CD4-positive, alpha-beta T cell treated with Interleukin-17A for 4 hours (primary cell): ENCODE results near the gene SYNDIG1.

Experiments used
- DNase-seq: peaks from one replicate; pipeline ENCODE4 v3.0.0-alpha.2; 2020; ENCODE audit warnings: mixed read lengths

The SYNDIG1 gene

GRCh38 chr20:24473435-24474223, 4.2 kb downstream of the SYNDIG1 start:
- DNase-seq = no peak

GRCh38 chr20:24477831-24478547, 8.6 kb downstream of the SYNDIG1 start:
- DNase-seq = no peak

GRCh38 chr20:24478584-24478983, 9.2 kb downstream of the SYNDIG1 start:
- DNase-seq = no peak

- DNase-seq = no peak
Observed at GRCh38 chr20:24479106-24479505, 9.7 kb downstream of the SYNDIG1 start.

GRCh38 chr20:24479595-24479994, 10.2 kb downstream of the SYNDIG1 start:
- DNase-seq = no peak

GRCh38 chr20:24480509-24480908, 11.1 kb downstream of the SYNDIG1 start:
- DNase-seq = no peak

GRCh38 chr20:24481173-24481572, 11.7 kb downstream of the SYNDIG1 start:
- DNase-seq = no peak

- DNase-seq = no peak
Observed at GRCh38 chr20:24483435-24484080, 14.1 kb downstream of the SYNDIG1 start.

GRCh38 chr20:24484081-24484450, 14.6 kb downstream of the SYNDIG1 start:
- DNase-seq = no peak

GRCh38 chr20:24485981-24486380, 16.6 kb downstream of the SYNDIG1 start:
- no peak for DNase-seq

GRCh38 chr20:24487240-24487639, 17.8 kb downstream of the SYNDIG1 start:
- no peak for DNase-seq

GRCh38 chr20:24487648-24488047, 18.2 kb downstream of the SYNDIG1 start:
- no peak for DNase-seq

GRCh38 chr20:24488064-24488799, 18.8 kb downstream of the SYNDIG1 start:
- no peak for DNase-seq

- DNase-seq = no peak
Observed at GRCh38 chr20:24488800-24489175, 19.4 kb downstream of the SYNDIG1 start.

GRCh38 chr20:24489193-24489592, 19.8 kb downstream of the SYNDIG1 start:
- DNase-seq = no peak

GRCh38 chr20:24489631-24490260, 20.3 kb downstream of the SYNDIG1 start:
- DNase-seq = no peak

GRCh38 chr20:24490598-24490997, 21.2 kb downstream of the SYNDIG1 start:
- DNase-seq = no peak

GRCh38 chr20:24491041-24491756, 21.8 kb downstream of the SYNDIG1 start:
- no peak for DNase-seq

GRCh38 chr20:24492031-24492607, 22.7 kb downstream of the SYNDIG1 start:
- DNase-seq = no peak

GRCh38 chr20:24492698-24493097, 23.3 kb downstream of the SYNDIG1 start:
- DNase-seq = no peak

- no peak for DNase-seq
Observed at GRCh38 chr20:24493181-24493580, 23.8 kb downstream of the SYNDIG1 start.
